ENCODE measurements around the gene FAAP20. TPM values are rescaled to one million over a fixed set of nuclear protein-coding genes. Genes with fewer than 3 reads are reported as not detected.

FAAP20 gene
- total RNA-seq, 1 experiment from 2014 or later: 114 TPM

GRCh38 chr1:2195785-2196184, 1.2 kb upstream of the FAAP20 start:
- no peaks in the 10 kb centered on the region for H4K20me1 ChIP-seq (ENCODE audit: low read length)
- H3K27ac ChIP-seq (ENCODE audit: low read length): no peak overlapping the region
- peak overlapping the region; percentile 42; the same call in 1 of the 2 replicates for H3K9ac ChIP-seq (ENCODE audit: low read length)

DNA sequence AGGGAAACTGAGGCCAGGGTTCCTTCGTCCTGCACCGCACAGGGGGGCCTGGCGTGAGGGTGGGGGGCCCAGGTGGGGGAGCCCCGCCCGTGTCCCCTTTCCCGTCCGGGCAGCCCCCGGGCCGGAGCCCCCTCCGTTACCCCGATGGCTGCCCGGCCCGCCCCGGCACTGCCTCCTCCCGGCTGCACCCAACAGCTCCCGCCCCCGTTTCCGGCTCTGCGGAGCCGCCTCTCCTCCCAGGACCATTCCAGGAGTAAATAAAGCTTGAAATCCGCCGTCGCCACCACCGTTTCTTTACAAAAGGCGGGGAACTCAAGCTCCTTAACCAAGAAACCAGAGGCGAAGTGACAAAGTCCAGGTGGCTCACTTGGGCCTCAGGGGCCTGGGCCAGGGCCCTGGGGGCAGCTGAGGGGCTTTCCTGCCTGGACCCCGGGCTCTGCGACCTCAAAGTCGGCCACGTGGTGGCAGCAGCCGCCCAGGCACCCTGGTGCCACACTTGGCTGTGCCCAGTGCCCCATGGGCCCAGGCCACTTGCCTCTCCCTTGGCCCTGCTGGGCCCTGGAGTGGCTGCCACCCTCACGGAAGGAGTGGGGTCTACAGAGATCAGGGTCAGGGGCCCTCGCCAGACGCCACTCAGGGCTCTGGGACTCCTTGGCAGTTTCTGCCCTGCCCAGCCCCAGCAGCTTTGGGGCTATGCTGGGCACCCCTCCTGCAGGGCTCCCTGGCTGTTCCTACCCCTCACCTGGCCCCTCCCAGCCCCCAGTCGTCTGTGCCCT, 514 bp upstream of the FAAP20 start:
- Histone ChIP-seq H3K9ac (ENCODE audit: low read length) (peak overlapping the region; percentile 42), H3K4me1 (ENCODE audit: insufficient read depth, low read length) (peaks cover 58% of the 10 kb centered on the region), H3K27ac (ENCODE audit: low read length) (peak overlapping the region; percentile 23), H3K4me3 (ENCODE audit: low read length) (peak overlapping the region; percentile 61), H3K9me3 (ENCODE audit: low read length) (no peaks in the 10 kb centered on the region), H4K20me1 (ENCODE audit: low read length) (no peaks in the 10 kb centered on the region), H3K4me2 (ENCODE audit: low read length) (peak overlapping the region; percentile 77), H3K79me2 (ENCODE audit: low read length) (peaks cover 43% of the 10 kb centered on the region), H3K36me3 (ENCODE audit: low read depth, low read length) (no peaks in the 10 kb centered on the region), H3K27me3 (ENCODE audit: low read length) (no peaks in the 10 kb centered on the region), H2AFZ (ENCODE audit: low read length) (peak overlapping the region; percentile 66), H3F3A (ENCODE audit: low read length, unreplicated experiment) (no peaks in the 10 kb centered on the region), H3K9me2 (replicated peaks; ENCODE audit: low read length) (no peaks in the 10 kb centered on the region)
- no peak for TF ChIP-seq EZH2phosphoT487 (IDR thresholded peaks at IDR 0.05; ENCODE audit: borderline replicate concordance, low read length)
- TF ChIP-seq, protein P1, sequence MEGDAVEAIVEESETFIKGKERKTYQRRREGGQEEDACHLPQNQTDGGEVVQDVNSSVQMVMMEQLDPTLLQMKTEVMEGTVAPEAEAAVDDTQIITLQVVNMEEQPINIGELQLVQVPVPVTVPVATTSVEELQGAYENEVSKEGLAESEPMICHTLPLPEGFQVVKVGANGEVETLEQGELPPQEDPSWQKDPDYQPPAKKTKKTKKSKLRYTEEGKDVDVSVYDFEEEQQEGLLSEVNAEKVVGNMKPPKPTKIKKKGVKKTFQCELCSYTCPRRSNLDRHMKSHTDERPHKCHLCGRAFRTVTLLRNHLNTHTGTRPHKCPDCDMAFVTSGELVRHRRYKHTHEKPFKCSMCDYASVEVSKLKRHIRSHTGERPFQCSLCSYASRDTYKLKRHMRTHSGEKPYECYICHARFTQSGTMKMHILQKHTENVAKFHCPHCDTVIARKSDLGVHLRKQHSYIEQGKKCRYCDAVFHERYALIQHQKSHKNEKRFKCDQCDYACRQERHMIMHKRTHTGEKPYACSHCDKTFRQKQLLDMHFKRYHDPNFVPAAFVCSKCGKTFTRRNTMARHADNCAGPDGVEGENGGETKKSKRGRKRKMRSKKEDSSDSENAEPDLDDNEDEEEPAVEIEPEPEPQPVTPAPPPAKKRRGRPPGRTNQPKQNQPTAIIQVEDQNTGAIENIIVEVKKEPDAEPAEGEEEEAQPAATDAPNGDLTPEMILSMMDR (conservative IDR thresholded peaks at IDR 0.05; ENCODE audit: low read depth, low read length): peak; percentile 99
- POLR2A ChIA-PET (ENCODE audit: unreplicated experiment): interaction anchor here (0.5 to 0.7 kb wide), 4 partner anchors 13 to 195 kb away, joined by 3 to 5 read pairs (median 4); no protein-coding TSS in a partner anchor
- CTCF ChIA-PET: interaction anchor here (0.6 to 2.3 kb wide), 18 partner anchors 12 to 393 kb away, joined by 3 to 62 read pairs (median 4); partner anchors contain the start of genes MORN1, PEX10, RER1 and SKI
- DNase-seq (peak; percentile 92), ATAC-seq (peak; percentile 62)
- intact Hi-C loops (cut with micrococcal nuclease): loop anchor here (1.0 to 5.0 kb wide), 4 partner anchors 14 to 352 kb away; no protein-coding TSS in a partner anchor
- BruUV-seq (replicated peaks): no TSS peak

More at GRCh38 chr1:2195785-2196184, 1.2 kb upstream of the FAAP20 start:
- Histone ChIP-seq H3F3A (ENCODE audit: low read length, unreplicated experiment) (no peaks in the 10 kb centered on the region), H3K79me2 (ENCODE audit: low read length) (peaks cover 43% of the 10 kb centered on the region), H2AFZ (ENCODE audit: low read length) (no peak overlapping the region), H3K4me3 (ENCODE audit: low read length) (no peak overlapping the region), H3K27me3 (ENCODE audit: low read length) (no peaks in the 10 kb centered on the region), H3K4me2 (ENCODE audit: low read length) (peak overlapping the region; percentile 77), H3K9me3 (ENCODE audit: low read length) (no peaks in the 10 kb centered on the region), H3K4me1 (ENCODE audit: insufficient read depth, low read length) (peaks cover 57% of the 10 kb centered on the region), H3K9me2 (replicated peaks; ENCODE audit: low read length) (no peaks in the 10 kb centered on the region), H3K36me3 (ENCODE audit: low read depth, low read length) (no peaks in the 10 kb centered on the region)
- DNase-seq: no peak
- POLR2A ChIA-PET (ENCODE audit: unreplicated experiment): no interaction called here
- CTCF ChIA-PET: interaction anchor here (1.2 to 2.3 kb wide), 5 partner anchors 13 to 186 kb away, joined by 4 to 62 read pairs (median 4); partner anchors contain the start of gene SKI
- TF ChIP-seq EZH2phosphoT487 (IDR thresholded peaks at IDR 0.05; ENCODE audit: borderline replicate concordance, low read length) (no peak), EZH2 (IDR thresholded peaks at IDR 0.05; ENCODE audit: low read length, unreplicated experiment) (no peak)
- TF ChIP-seq, protein P1 (conservative IDR thresholded peaks at IDR 0.05; ENCODE audit: low read depth, low read length): no peak
- ATAC-seq: no peak
- no TSS peak for BruUV-seq (replicated peaks)
- intact Hi-C loops (cut with micrococcal nuclease): loop anchor here (1.0 to 5.0 kb wide), 3 partner anchors 13 to 186 kb away; no protein-coding TSS in a partner anchor

All from PC-3 (cell line).